Effector memory CD4-positive, alpha-beta T cell (primary cell): ENCODE data around the gene PSG1.
"Not testable (repeated sequence)": the region's sequence is repeated elsewhere in the genome, so short reads cannot be mapped to it uniquely, and the experiment has no call there.

Experiments used
- DNase-seq, 3 donors: peaks; one replicate each; pipeline ENCODE4 v3.0.0-alpha.2; 2020
- H3K27ac ChIP-seq: 2 replicates; pipeline ENCODE4 v1.7.0; 2013; ENCODE audit warnings: mild to moderate bottlenecking, low read length, moderate library complexity; ENCODE audit not compliant: insufficient read depth, poor library complexity, severe bottlenecking
- H3K27me3 ChIP-seq: replicated peaks from 2 replicates; pipeline ENCODE4 v1.7.0; 2013; ENCODE audit warnings: mild to moderate bottlenecking, low read length; ENCODE audit not compliant: insufficient read depth, control insufficient read depth, poor library complexity, severe bottlenecking
- H3K36me3 ChIP-seq: 2 replicates; pipeline ENCODE4 v1.7.0; 2013; ENCODE audit warnings: mild to moderate bottlenecking, low read length, moderate library complexity; ENCODE audit not compliant: control insufficient read depth, insufficient read depth
- H3K4me1 ChIP-seq: 2 replicates; pipeline ENCODE4 v1.7.0; 2013; ENCODE audit warnings: low read length, mild to moderate bottlenecking; ENCODE audit not compliant: control insufficient read depth, insufficient read depth, poor library complexity, severe bottlenecking
- H3K4me3 ChIP-seq: 2 replicates; pipeline ENCODE4 v1.7.0; 2013; ENCODE audit warnings: low read length, low read depth, mild to moderate bottlenecking; ENCODE audit not compliant: insufficient read depth, poor library complexity, severe bottlenecking
- H3K9me3 ChIP-seq: 2 replicates; pipeline ENCODE4 v1.7.0; 2013; ENCODE audit warnings: mild to moderate bottlenecking, low read length, moderate library complexity; ENCODE audit not compliant: control insufficient read depth

PSG1 gene

DNA sequence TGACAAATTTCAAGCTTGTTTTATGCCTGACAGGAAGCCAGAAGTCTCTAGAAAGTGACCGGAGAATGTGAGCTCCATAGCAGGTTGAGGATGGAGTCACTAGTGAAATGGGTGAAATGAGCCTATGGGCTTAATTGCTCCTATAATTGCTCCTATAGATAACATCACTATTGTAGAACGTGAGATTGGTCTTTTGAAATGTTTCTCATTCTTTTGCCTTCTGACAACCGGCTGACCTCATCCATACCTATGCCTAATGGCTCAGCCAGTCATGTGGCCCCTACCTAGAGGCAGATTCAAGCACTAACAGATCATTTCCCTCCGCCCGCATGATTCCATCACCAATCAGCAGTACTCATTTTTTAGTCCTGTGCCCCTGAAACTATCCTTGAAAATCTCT lies 34.0 kb upstream of the PSG1 start:
- H3K36me3 ChIP-seq, H3K27ac ChIP-seq, H3K27me3 ChIP-seq, H3K4me1 ChIP-seq, H3K4me3 ChIP-seq, DNase-seq, H3K9me3 ChIP-seq: not testable (repeated sequence)

GRCh38 chr19:42912941-42913340 lies 33.4 kb upstream of the PSG1 start:
- H3K36me3 ChIP-seq, H3K27ac ChIP-seq, H3K9me3 ChIP-seq, H3K4me1 ChIP-seq, H3K4me3 ChIP-seq, H3K27me3 ChIP-seq, DNase-seq: not testable (repeated sequence)

DNA sequence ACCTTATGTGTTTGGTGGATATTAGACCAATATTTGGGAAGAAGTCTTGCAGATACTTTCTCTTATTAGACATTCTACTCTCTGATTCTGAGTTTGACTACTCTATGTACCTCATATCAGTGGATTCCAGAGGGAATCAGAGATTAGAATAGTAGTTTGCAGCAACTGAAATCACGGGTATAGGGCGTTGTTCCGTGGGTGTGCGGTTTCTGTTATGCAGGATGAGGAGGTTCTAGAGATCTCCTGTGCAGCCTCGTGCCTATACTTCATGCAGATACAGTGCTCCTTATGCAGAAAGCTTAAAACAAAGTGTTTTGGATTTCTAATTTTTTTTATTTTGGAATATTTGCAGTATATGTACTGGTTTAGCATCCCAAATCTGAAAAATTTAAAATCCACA lies 32.2 kb upstream of the PSG1 start:
- not testable (repeated sequence) for H3K4me3 ChIP-seq, H3K4me1 ChIP-seq, H3K36me3 ChIP-seq, H3K27me3 ChIP-seq, H3K9me3 ChIP-seq, DNase-seq, H3K27ac ChIP-seq

GRCh38 chr19:42906162-42906561 lies 26.6 kb upstream of the PSG1 start:
- H3K4me3 ChIP-seq, H3K27ac ChIP-seq, H3K27me3 ChIP-seq, H3K9me3 ChIP-seq, H3K4me1 ChIP-seq, DNase-seq, H3K36me3 ChIP-seq: not testable (repeated sequence)

GRCh38 chr19:42900561-42900960 lies 21.0 kb upstream of the PSG1 start:
- not testable (repeated sequence) for H3K4me3 ChIP-seq, H3K27me3 ChIP-seq, H3K4me1 ChIP-seq, DNase-seq, H3K36me3 ChIP-seq, H3K27ac ChIP-seq, H3K9me3 ChIP-seq

DNA sequence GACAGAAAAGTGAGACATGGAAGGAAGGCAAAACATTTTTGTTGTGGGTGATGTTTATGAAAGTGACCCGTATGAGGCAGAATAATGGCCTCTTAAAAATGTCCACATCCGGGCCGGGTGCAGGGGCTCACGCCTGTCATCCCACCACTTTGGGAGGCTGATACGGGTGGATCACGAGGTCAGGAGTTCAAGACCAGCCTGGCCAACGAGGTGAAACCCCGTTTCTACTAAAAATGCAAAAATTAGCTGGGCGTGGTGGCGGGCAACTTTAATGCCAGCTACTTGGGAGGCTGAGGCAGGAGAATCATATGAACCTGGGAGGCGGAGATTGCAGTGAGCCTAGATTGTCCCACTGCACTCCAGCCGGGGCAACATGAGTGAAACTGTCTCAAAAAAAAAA lies 20.2 kb upstream of the PSG1 start:
- H3K4me3 ChIP-seq, H3K4me1 ChIP-seq, DNase-seq, H3K9me3 ChIP-seq, H3K36me3 ChIP-seq, H3K27me3 ChIP-seq, H3K27ac ChIP-seq: not testable (repeated sequence)

- not testable (repeated sequence) for H3K9me3 ChIP-seq, H3K27ac ChIP-seq, H3K27me3 ChIP-seq, H3K4me1 ChIP-seq, H3K4me3 ChIP-seq, DNase-seq, H3K36me3 ChIP-seq
Measured at GRCh38 chr19:42899110-42899509, 19.6 kb upstream of the PSG1 start.

- not testable (repeated sequence) for H3K27ac ChIP-seq, DNase-seq, H3K4me1 ChIP-seq, H3K9me3 ChIP-seq, H3K36me3 ChIP-seq, H3K4me3 ChIP-seq, H3K27me3 ChIP-seq
Measured at GRCh38 chr19:42898656-42899055, 19.1 kb upstream of the PSG1 start.

- H3K36me3 ChIP-seq, H3K9me3 ChIP-seq, H3K4me1 ChIP-seq, H3K27ac ChIP-seq, H3K4me3 ChIP-seq, H3K27me3 ChIP-seq, DNase-seq: not testable (repeated sequence)
Measured at GRCh38 chr19:42897729-42898128, 18.2 kb upstream of the PSG1 start.

DNA sequence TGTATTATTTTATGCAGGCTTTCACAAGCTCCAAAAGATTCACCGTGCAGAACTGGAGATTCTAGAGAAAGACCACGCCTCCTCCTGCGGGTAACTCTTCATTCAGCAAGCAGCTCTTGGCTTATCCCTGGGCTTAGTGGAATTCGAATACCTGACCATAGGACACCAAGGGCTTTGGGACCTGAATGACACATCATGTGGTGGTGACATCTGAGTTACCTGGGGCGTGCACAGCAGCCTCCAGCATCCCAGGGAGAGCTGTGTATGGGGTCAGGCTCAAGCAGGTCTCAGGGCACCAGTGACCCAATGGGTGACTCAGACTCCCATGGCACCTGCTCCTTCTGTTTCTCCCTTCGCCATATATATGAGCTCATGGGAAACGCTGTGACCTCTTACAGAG lies 10.9 kb upstream of the PSG1 start:
- not testable (repeated sequence) for H3K4me3 ChIP-seq, H3K4me1 ChIP-seq, H3K36me3 ChIP-seq, H3K27ac ChIP-seq, H3K9me3 ChIP-seq, H3K27me3 ChIP-seq, DNase-seq

DNA sequence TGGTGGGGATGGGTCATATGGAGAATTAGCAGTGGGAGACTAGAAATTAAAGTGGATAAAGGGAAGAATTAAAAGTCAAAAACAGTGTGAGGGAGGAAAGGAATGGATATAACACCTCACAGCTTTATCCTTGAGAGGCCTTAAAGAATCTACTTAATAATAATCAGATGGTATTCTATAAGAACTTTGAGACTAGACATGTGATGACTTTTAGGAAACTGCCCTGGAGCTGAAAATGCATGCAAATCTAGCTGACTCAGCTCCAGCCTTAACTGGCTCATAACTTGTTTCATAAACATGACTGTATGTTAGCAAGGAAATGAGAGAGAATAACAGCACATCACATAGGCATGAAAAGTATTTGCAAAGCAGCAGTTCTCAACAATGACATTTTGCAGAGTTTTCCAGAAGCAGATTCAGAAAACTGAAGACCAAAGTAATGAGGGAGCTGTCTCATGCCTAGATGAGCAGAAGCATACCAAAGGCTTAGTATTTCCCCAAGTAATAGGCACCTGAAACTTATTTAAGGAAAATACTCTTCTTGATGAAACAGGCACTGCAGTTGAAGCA lies 8.4 kb upstream of the PSG1 start:
- not testable (repeated sequence) for H3K27ac ChIP-seq, H3K9me3 ChIP-seq, DNase-seq

More for the DNA sequence above, 8.4 kb upstream of the PSG1 start:
- H3K4me3 ChIP-seq, H3K27me3 ChIP-seq, H3K4me1 ChIP-seq, H3K36me3 ChIP-seq: not testable (repeated sequence)
